Globus pallidus (tissue), 1 donor: ENCODE data around the gene CTNNB1.
"Not testable (repeated sequence)": the region's sequence is repeated elsewhere in the genome, so short reads cannot be mapped to it uniquely, and the experiment has no call there.

Experiments
- DNase-seq: peaks from one replicate; pipeline ENCODE4 v3.0.0-alpha.2; 2015; ENCODE audit warnings: low spot score

CTNNB1 gene

DNA sequence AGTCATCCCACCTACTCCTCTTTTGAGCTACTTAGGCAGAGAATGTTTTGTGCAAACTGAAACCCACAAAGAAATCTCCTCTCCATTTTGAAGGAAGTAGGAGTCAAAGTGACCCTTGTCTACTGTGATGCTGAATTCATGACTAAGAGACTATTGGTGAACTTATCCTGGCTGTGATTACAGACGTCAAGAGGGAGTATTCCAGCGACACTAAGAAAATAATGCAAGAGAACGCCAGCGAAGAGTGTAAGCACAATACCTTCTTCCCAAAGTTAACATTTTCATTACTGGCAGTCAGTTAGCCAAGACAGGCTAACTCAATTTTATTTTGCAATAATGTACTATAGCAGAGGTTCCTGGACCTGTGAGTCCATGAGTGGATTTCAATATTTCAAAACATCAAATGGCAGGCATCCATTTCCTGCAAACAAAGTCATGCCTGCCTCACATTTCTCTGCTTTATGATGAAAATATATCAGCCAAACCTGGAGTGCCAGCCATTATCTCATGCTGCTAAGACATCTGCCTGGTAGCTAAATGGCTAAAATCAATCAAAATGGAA, 59.0 kb downstream of the CTNNB1 start:
- no peak for DNase-seq

DNA sequence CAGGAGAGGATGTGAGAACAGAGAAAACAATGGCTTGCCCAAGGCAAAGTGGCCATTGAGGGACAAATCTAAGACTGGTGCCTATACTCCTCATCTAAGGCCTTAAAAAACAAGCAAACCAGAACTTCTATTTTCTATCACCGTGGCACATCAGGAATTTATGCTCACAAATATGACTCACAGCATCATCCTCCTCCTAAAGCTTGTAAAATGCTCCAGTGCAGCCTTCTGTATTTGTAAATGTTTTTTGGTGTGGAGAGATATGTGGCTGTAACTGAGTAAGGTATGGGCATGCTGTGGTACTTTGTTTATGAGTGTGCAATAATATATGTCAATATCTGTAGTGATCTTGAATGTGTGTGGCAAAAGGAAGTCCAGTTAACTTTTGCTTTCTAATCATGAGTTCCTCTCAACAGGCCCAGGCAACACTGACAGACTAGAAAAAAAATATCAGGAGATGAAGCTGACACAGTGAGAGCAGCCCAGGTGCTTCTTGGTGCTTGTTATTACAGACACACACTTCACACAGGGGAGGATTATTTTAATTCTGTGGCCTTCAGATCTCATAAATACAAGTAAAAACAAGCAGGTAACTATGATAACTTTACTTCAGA, 60.3 kb downstream of the CTNNB1 start:
- DNase-seq = no peak

DNA sequence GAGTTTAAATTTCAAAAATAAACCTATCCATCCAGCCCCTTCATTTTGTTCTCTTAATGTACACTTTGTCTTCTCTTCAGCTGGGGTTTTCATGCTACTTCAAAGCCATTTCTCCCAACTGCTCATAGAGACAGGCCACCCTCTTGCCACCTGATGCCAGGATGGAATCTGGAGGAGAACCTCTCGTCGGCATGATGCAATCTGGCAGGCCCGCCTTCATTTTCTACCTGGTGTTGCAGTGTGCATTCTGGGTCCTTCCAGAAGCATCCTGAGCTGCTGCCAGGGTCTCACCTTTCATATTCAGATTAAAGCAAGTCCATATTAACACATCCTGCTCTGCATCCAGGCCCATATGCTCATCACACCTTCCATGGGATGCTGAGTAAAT, 60.8 kb downstream of the CTNNB1 start:
- no peak for DNase-seq

DNA sequence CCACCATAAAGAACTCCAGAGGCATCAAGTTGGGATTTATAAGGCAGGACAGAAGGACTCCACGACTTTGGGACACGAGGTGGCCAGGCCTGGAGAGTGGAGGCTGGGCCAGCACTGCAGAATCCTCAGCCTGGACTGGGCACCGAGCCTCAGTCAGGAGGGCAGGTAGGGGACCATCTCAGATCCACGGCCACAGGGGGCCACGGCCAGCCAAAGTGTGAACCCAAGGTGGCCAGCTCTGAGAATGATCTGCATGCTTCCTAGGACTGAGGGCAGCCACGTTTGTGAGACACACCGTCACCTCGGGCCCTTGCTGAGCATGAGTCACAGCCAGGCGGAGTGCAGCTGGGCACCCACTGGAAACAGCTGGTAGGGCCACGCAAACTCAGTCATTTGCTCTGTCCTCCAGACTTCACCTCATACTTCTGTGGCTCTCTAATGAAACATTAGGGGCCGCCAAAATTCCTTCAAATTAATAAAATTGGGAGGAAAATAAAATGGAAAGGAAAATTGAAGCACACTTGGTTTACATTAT, 65.8 kb downstream of the CTNNB1 start:
- no peak for DNase-seq

DNA sequence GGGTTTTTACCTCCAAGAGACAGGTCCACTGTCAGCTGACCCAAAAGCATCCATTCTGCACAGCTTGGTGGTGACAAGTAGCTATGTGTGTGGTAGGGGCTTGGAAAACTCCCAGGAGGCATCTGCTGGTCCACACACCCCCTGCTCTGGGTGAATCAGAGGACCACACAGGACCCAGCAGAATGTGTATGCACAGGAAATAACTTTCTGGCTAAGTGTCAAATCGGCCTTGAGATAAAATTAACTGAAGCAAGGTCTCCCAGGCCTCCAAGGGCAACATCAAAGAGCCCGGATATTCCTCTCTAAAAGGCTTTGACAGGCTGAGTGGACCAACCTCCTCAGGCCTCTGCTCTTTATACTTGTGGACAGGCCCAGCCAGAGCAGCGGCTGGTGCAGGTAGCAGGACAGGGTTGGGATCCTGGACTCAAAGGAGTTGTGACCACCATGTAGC, 66.5 kb downstream of the CTNNB1 start:
- no peak for DNase-seq

DNA sequence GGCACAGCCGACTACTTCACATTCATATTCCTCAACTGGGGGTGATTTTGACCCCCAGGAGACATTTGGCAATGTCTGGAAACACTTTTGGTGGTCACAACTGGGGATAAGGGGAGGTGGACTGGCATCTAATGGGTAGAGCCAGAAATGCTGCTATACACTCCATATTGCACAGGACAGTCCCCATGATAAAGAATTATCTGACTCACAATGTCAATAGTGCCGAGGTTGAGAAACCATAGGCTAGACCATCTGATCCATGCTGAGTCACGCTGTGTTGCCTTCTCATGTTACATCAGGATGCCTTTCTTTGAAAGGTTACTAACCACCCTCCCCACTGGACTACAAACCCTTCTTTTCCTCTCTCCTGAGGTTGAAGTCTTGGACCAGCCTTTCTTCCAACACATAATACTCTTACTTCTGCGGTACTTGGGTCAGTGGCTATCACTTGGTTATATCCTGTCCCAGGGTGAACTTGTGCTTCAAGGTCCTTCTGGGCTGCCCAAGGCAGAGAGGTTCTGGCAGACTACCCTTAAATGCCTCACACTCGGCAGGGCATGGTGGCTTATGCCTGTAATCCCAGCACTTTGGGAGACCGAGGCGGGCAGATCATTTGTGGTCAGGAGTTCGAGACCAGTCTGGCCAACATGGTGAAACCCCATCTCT, 68.8 kb downstream of the CTNNB1 start:
- no peak for DNase-seq

DNA sequence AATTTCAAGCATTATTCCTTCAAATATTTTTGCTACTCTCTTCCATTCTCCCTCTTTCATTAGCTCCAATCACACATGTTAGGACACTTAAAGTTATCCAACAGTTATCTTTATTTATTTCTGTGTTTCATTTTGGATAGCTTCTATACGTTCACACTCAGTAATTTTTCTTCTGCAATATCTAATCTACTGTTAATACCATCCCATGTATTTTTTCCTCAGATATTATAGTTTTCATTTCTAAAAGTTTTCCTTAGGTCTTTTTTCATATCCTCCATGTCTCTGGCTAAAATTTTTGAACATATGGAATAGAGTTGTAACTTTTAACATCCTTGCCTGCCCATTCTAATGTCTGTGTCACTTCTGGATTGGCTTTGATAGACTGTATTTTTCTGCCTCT, 73.4 kb downstream of the CTNNB1 start:
- DNase-seq = no peak

DNA sequence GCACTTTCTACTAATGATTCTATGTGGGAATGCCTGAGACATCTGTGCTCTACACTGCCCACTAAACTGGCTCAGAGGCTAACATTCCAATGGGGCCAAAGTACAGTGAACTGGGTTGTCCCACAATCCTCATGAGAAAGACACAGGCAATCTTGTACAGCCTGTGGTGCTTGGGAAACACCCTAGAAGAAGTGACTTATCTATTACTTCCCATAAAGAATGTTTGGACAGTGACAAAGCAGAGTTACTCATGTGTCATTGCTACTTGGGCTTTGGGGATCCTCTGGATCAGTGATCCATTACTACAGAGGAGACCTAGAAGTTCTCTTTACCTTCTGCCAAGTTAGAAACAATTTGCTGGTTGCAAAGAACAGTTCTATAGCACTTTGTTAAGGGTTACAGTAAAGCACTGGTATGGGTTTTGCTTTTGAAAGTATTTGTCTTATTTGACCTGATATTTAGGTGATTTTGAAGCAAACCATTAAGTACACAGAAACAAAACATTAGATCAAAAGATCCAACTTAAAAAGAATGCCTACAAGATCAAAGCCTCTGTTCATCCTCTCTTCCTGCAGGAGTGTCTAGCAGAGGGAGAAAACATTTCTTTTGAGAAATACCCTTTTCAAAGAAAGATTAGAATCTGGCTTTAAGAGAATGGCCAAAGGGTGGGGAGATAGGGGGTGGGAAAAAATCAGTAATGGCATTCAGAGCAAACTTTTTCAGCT, 75.8 kb downstream of the CTNNB1 start:
- DNase-seq = no peak

DNA sequence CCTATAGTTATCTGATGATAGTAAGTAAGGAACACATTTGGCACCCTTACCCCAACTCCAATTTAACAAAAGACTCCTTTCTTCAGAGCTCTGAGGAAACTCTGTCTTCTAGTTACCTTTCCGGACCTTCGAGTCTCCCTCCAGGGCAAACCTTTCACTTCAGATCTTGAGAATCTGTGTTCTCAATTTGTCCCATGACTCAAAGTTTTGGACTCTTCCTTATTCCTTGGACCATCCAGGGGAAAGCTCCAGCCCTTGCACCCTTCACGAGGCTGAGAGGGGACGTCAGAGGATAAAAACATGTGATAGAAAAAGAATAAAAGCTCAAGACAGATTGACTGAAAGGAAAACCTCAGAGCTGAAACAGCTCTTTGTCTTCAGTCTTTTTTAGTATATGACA, 76.9 kb downstream of the CTNNB1 start:
- no peak for DNase-seq

DNA sequence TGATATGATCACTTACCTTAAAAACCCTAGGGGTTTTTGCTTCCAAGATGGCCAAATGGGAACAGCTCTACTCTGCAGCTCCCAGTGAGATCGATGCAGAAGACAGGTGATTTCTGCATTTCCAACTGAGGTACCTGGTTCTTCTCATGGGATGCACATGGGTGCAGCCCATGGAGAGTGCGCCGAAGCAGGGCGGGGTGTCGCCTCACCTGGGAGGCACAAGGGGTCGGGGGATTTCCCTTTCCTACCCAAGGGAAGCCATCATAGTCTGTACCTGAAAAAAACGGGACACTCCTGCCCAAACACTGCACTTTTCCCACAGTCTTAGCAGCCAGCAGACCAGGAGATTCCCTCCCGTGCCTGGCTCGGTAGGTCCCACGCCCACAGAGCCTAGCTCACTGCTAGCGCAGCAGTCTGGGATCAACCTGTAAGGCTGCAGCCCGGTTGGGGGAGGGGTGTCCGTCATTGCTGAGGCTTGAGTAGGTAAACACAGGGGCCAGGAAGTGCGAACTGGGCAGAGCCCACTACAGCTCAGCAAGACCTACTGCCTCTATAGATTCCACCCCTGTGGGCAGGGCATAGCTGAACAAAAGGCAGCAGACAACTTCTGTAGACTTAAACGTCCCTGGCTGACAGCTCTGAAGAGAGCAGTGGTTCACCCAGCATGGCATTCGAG, 78.6 kb downstream of the CTNNB1 start:
- DNase-seq = no peak

DNA sequence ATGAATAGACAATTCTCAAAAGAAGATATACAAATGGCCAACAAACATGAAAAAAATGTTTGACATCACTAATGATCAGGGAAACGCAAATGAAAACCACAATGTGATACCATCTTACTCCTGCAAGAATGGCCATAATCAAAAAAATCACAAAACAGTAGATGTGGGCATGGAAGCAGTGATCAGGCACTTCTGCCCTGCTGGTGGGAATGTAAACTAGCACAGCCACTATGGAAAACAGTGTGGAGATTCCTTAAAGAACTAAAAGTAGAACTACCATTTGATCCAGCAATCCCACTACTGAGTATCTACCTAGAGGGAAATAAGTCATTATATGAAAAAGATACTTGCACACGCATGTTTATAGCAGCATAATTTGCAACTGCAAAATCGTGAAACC, 85.6 kb downstream of the CTNNB1 start:
- not testable (repeated sequence) for DNase-seq

DNA sequence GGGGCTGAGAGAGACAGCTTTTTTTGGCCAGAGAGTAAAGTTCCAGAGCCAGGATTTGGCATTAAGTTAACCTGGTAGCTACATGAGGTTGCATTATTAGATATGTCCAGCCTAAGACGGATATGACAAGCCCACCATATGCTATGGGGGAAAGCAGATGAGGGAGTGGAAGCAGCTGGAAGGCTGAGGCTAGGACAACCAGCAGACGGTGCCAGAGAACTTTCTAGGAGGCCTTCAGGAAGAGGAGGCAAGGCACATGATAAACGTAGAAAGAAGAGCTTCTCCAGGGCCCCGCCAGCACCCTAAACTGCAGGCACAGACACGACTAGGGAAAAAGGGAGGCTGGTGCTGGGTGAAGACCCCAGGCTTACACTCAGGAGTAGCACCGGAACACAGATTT, 87.0 kb downstream of the CTNNB1 start:
- no peak for DNase-seq

DNA sequence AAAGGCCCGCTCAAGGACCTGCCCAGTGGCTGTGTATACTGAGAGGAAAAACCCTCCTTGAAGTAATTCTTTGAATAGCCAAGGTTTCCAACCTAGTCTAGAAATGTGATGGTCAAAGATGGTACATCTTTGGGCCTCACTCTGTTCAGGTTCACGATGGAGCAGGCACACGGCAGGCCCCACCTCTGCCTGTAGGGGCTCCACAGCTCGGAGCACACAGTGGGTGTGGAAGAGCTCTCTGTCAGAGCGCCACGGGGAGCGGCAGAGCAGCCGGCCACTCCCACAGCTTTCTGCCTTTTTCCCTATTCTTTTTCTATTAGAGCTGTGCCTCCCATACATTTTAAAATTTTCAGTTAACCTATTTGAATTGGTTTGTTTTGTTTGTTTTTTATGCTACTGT, 89.5 kb downstream of the CTNNB1 start:
- no peak for DNase-seq
